ENCODE results near the gene CACNG8.
A peak's percentile ranks its signal among the peaks of the same experiment; 100 is the strongest.

CACNG8 gene

GRCh38 chr19:53993448-53993847 lies 30.7 kb downstream of the CACNG8 start:
- no peak overlapping the region for H3K9ac ChIP-seq (ENCODE audit: low read depth, low read length)
- no peaks in the 10 kb centered on the region for H3K36me3 ChIP-seq (ENCODE audit: insufficient read depth, low read length)
- peaks cover 5% of the 10 kb centered on the region for H3K4me1 ChIP-seq (ENCODE audit: insufficient read depth, low read length)
- H3K9me3 ChIP-seq (ENCODE audit: control insufficient read depth, insufficient read depth, low read length), result no peaks in the 10 kb centered on the region

DNA sequence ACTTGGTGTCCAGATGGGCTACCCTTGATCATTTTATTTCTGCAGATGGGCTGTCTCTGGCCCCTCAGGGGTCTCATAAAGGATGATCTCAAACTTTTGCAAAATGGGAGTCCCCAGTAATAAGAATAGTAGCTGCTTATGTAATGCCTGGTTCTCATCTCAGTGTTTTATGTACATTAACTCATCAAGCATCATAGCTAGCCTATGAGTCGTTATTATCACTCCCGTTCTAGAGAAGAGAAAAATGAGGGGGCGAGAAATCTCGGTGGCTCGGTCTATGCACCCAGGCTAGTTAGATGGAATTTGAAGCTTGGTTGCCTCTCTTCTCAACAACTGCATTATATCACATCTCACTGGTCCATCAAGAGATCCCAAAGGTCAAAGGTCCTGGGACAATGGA lies 32.1 kb downstream of the CACNG8 start:
- Histone ChIP-seq H3K36me3 (ENCODE audit: insufficient read depth, low read length) (no peaks in the 10 kb centered on the region), H3K9ac (ENCODE audit: low read depth, low read length) (no peak overlapping the region), H3K4me1 (ENCODE audit: insufficient read depth, low read length) (peaks cover 5% of the 10 kb centered on the region), H3K9me3 (ENCODE audit: control insufficient read depth, insufficient read depth, low read length) (no peaks in the 10 kb centered on the region)

- H3K36me3 ChIP-seq (ENCODE audit: insufficient read depth, low read length), result no peaks in the 10 kb centered on the region
- no peak overlapping the region for H3K9ac ChIP-seq (ENCODE audit: low read depth, low read length)
- H3K9me3 ChIP-seq (ENCODE audit: control insufficient read depth, insufficient read depth, low read length), result no peaks in the 10 kb centered on the region
- peaks cover 5% of the 10 kb centered on the region for H3K4me1 ChIP-seq (ENCODE audit: insufficient read depth, low read length)
Measured at GRCh38 chr19:53998223-53998622, 35.5 kb downstream of the CACNG8 start.

- Histone ChIP-seq H3K4me1 (ENCODE audit: insufficient read depth, low read length) (peaks cover 5% of the 10 kb centered on the region), H3K9me3 (ENCODE audit: control insufficient read depth, insufficient read depth, low read length) (no peaks in the 10 kb centered on the region), H3K9ac (ENCODE audit: low read depth, low read length) (no peak overlapping the region), H3K36me3 (ENCODE audit: insufficient read depth, low read length) (no peaks in the 10 kb centered on the region)
Measured at GRCh38 chr19:53999694-54000093, 37.0 kb downstream of the CACNG8 start.

DNA sequence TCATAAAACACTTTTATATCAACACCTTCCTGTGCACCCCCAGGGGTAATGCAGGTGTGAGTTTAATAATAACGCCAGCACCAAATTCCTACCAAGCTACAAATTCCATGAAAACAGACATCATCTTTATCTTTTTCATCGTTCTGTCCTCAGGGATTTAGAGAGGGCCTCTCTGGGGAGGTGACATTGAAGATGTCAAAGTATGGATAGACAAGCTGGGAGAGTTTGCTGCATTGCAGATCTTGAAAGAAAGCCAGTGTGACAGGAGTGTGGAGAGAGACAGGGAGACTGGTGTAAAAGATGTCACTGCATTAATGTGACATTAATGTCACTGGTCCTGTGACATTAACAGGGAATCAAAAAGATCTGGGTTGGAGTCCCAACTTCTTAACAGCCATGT lies 38.8 kb downstream of the CACNG8 start:
- H3K4me1 ChIP-seq (ENCODE audit: insufficient read depth, low read length), result peaks cover 5% of the 10 kb centered on the region
- no peaks in the 10 kb centered on the region for H3K36me3 ChIP-seq (ENCODE audit: insufficient read depth, low read length)
- H3K9ac ChIP-seq (ENCODE audit: low read depth, low read length), result no peak overlapping the region
- H3K9me3 ChIP-seq (ENCODE audit: control insufficient read depth, insufficient read depth, low read length), result no peaks in the 10 kb centered on the region

- no peak overlapping the region for H3K9ac ChIP-seq (ENCODE audit: low read depth, low read length)
- no peaks in the 10 kb centered on the region for H3K9me3 ChIP-seq (ENCODE audit: control insufficient read depth, insufficient read depth, low read length)
- H3K36me3 ChIP-seq (ENCODE audit: insufficient read depth, low read length), result no peaks in the 10 kb centered on the region
- H3K4me1 ChIP-seq (ENCODE audit: insufficient read depth, low read length), result peaks cover 5% of the 10 kb centered on the region
Measured at GRCh38 chr19:54002495-54003315, 40.0 kb downstream of the CACNG8 start.

DNA sequence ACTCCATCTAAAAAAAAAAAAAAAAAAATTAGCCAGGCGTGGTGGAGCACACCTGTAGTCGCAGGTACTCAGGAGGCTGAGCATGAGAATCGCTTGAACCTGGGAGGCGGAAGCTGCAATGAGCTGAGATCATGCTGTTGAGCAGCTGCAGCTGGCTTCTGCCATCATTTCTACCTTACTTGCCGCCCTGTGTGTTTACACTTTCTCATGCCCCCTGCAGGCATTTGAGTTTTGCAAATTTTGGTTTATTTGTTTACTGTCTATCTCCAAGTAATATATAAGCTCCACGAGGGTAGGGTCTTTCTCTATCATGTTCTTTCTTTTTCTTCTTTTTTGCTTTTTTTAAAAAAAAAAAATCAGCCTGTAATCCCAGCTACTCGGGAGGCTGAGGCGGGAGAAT lies 46.7 kb downstream of the CACNG8 start:
- Histone ChIP-seq H3K9me3 (ENCODE audit: control insufficient read depth, insufficient read depth, low read length) (no peaks in the 10 kb centered on the region), H3K36me3 (ENCODE audit: insufficient read depth, low read length) (no peaks in the 10 kb centered on the region), H3K9ac (ENCODE audit: low read depth, low read length) (no peak overlapping the region), H3K4me1 (ENCODE audit: insufficient read depth, low read length) (no peaks in the 10 kb centered on the region; the same call in 1 of the 2 replicates)

- H3K4me1 ChIP-seq (ENCODE audit: insufficient read depth, low read length), result no peaks in the 10 kb centered on the region; the same call in 1 of the 2 replicates
- no peaks in the 10 kb centered on the region for H3K36me3 ChIP-seq (ENCODE audit: insufficient read depth, low read length)
- H3K9me3 ChIP-seq (ENCODE audit: control insufficient read depth, insufficient read depth, low read length), result no peaks in the 10 kb centered on the region
Measured at GRCh38 chr19:54010474-54010873, 47.7 kb downstream of the CACNG8 start.

DNA sequence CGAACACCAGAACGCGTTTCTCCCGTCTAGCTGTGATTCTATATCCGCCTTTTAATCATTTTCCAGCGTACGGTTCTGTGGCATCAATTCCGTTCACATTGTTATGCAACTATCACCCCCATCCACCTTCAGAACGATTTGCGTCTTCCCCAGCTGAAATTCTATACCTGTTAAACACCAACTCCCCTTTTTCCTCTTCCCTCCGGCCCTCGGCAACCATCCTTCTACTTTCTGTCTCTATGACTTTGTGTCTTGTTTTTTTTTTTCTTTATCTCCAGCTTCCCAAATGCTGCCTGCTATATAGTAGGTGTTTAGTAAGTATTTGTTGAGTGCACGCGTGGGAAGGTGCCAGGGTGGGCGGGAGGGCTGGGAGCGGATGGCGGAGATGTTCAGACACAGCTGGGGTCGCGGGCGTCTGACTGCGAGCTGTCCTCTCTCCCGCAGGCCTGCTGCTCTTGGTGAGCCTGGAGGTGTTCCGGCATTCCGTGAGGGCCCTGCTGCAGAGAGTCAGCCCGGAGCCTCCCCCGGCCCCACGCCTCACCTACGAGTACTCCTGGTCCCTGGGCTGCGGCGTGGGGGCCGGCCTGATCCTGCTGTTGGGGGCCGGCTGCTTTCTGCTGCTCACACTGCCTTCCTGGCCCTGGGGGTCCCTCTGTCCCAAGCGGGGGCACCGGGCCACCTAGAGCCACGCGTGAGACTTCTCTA lies 48.9 kb downstream of the CACNG8 start:
- peak overlapping the region; percentile 40 for H3K9ac ChIP-seq (ENCODE audit: low read depth, low read length)
- no peaks in the 10 kb centered on the region for H3K36me3 ChIP-seq (ENCODE audit: insufficient read depth, low read length)
- no peaks in the 10 kb centered on the region; the same call in 1 of the 2 replicates for H3K4me1 ChIP-seq (ENCODE audit: insufficient read depth, low read length)
- H3K9me3 ChIP-seq (ENCODE audit: control insufficient read depth, insufficient read depth, low read length), result no peaks in the 10 kb centered on the region

More at GRCh38 chr19:54010474-54010873, 47.7 kb downstream of the CACNG8 start:
- no peak overlapping the region for H3K9ac ChIP-seq (ENCODE audit: low read depth, low read length)

- Histone ChIP-seq H3K9me3 (ENCODE audit: control insufficient read depth, insufficient read depth, low read length) (no peaks in the 10 kb centered on the region), H3K4me1 (ENCODE audit: insufficient read depth, low read length) (no peaks in the 10 kb centered on the region; the same call in 1 of the 2 replicates), H3K36me3 (ENCODE audit: insufficient read depth, low read length) (no peaks in the 10 kb centered on the region), H3K9ac (ENCODE audit: low read depth, low read length) (no peak overlapping the region)
Measured at GRCh38 chr19:54013866-54014265, 51.1 kb downstream of the CACNG8 start.

- Histone ChIP-seq H3K4me1 (ENCODE audit: insufficient read depth, low read length) (peaks cover 5% of the 10 kb centered on the region; the same call in 1 of the 2 replicates), H3K9me3 (ENCODE audit: control insufficient read depth, insufficient read depth, low read length) (no peaks in the 10 kb centered on the region), H3K9ac (ENCODE audit: low read depth, low read length) (no peak overlapping the region), H3K36me3 (ENCODE audit: insufficient read depth, low read length) (no peaks in the 10 kb centered on the region)
Measured at GRCh38 chr19:54014920-54015560, 52.3 kb downstream of the CACNG8 start.

- Histone ChIP-seq H3K4me1 (ENCODE audit: insufficient read depth, low read length) (peaks cover 8% of the 10 kb centered on the region), H3K9ac (ENCODE audit: low read depth, low read length) (no peak overlapping the region), H3K9me3 (ENCODE audit: control insufficient read depth, insufficient read depth, low read length) (no peaks in the 10 kb centered on the region), H3K36me3 (ENCODE audit: insufficient read depth, low read length) (no peaks in the 10 kb centered on the region)
Measured at GRCh38 chr19:54017261-54017660, 54.5 kb downstream of the CACNG8 start.

DNA sequence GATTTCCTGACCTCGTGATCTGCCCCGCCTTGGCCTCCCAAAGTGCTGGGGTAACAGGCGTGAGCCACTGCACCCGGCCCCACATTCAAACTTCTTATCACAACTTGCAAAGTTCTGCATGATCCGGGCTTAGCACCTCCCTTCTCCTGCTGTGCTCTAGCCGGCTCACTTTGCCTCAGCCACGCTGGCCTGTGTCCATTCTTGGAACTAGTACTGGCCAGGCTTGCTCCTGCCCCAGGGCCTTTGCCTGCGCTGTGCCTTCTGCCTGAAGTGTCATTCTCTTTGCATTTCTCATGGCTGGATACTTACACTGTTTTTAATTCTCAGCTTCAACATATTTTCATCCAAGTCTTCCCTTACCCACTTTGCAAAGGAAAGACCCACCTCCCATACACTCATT lies 58.6 kb downstream of the CACNG8 start:
- Histone ChIP-seq H3K36me3 (ENCODE audit: insufficient read depth, low read length) (no peaks in the 10 kb centered on the region), H3K9ac (ENCODE audit: low read depth, low read length) (no peak overlapping the region), H3K4me1 (ENCODE audit: insufficient read depth, low read length) (peaks cover 12% of the 10 kb centered on the region), H3K9me3 (ENCODE audit: control insufficient read depth, insufficient read depth, low read length) (no peaks in the 10 kb centered on the region)

GRCh38 chr19:54021932-54022331 lies 59.2 kb downstream of the CACNG8 start:
- H3K4me1 ChIP-seq (ENCODE audit: insufficient read depth, low read length), result peaks cover 12% of the 10 kb centered on the region
- H3K9ac ChIP-seq (ENCODE audit: low read depth, low read length), result no peak overlapping the region
- no peaks in the 10 kb centered on the region for H3K36me3 ChIP-seq (ENCODE audit: insufficient read depth, low read length)
- H3K9me3 ChIP-seq (ENCODE audit: control insufficient read depth, insufficient read depth, low read length), result no peaks in the 10 kb centered on the region
